GM15510 (cell line): ENCODE data around the gene TMEM106A.
"Not testable (repeated sequence)": the region's sequence is repeated elsewhere in the genome, so short reads cannot be mapped to it uniquely, and the experiment has no call there.

Experiments used
- POLR2A ChIP-seq: IDR thresholded peaks from 3 replicates; pipeline ENCODE4 v1.6.1; 2011; ENCODE audit warnings: borderline replicate concordance; ENCODE audit not compliant: insufficient read length; ENCODE audit errors: extremely low read depth

The TMEM106A gene

DNA sequence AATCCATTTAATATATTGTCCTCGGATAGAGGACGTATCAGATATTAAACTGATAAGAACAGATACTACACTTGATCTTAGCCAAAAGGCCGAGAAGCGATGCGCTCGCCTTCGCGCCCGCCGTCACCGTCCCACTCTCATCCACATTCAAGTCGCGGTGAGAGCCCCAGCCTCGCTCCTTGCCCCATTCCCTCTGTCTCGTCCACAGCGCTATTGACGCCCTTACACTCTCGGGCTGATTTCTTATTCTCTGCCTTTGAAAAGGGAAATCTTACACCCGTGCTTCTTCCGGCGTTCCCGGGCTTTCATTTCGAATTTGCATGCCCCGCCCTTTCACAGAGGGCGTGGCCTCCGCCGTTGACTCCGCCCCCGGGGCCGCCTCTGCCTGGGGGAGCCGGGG, 22.2 kb downstream of the TMEM106A start, which contains the start of gene RNU2-1:
RNU2-1 (minus strand) TSS at position 101 of the 400 bp plus-strand sequence.
- not testable (repeated sequence) for TF ChIP-seq POLR2A
